ENCODE results near the gene TUB.

Gene TUB

GRCh38 chr11:8080069-8080670, 841 bp upstream of the TUB start:
- Histone ChIP-seq H3K4me3 (ENCODE audit: low read length) (no peak overlapping the region), H3K36me3 (ENCODE audit: control insufficient read depth, insufficient read depth, low read length) (no peaks in the 10 kb centered on the region), H3K9ac (ENCODE audit: low read length) (no peak overlapping the region), H3K4me1 (ENCODE audit: control insufficient read depth, insufficient read depth, low read length) (no peaks in the 10 kb centered on the region), H3K27me3 (ENCODE audit: control insufficient read depth, insufficient read depth, low read length) (peaks cover 27% of the 10 kb centered on the region), H3K9me3 (ENCODE audit: control insufficient read depth, low read length) (no peaks in the 10 kb centered on the region)

DNA sequence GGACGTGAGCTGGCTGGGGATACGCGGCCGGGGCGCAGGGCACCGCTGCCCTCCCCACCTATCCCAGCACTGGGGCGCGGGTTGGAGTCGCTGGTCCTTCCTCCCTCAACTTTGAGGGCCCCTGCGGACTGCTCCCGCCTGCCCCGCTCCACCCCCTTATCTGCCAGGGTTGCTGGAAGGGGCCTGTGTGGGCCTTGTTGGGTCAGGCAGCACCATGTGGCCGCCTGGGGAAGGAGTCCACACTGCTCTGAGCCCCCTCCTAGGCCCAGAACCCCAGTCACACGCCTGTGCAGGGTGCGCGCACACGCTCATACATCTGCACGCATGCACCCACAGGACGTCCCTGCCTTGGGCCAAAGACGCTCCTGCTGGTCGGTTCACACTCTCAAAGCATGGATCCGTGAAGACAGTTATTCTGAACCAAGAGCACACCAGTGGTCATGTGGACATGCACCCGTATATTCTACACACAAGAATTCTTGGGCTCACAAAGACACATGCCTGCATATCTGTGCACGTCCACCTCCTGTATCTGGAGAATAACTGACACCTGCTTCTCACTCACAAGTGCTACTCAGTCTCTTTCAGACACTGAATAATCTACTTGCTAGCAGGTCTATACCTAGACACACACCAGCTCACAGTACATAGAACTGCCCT, 710 bp downstream of the TUB start:
- no peak overlapping the region for H3K9ac ChIP-seq (ENCODE audit: low read length)
- H3K4me3 ChIP-seq (ENCODE audit: low read length), result no peak overlapping the region
- H3K36me3 ChIP-seq (ENCODE audit: control insufficient read depth, insufficient read depth, low read length), result no peaks in the 10 kb centered on the region
- H3K27me3 ChIP-seq (ENCODE audit: control insufficient read depth, insufficient read depth, low read length), result peaks cover 30% of the 10 kb centered on the region
- no peaks in the 10 kb centered on the region for H3K4me1 ChIP-seq (ENCODE audit: control insufficient read depth, insufficient read depth, low read length)
- no peaks in the 10 kb centered on the region for H3K9me3 ChIP-seq (ENCODE audit: control insufficient read depth, low read length)

DNA sequence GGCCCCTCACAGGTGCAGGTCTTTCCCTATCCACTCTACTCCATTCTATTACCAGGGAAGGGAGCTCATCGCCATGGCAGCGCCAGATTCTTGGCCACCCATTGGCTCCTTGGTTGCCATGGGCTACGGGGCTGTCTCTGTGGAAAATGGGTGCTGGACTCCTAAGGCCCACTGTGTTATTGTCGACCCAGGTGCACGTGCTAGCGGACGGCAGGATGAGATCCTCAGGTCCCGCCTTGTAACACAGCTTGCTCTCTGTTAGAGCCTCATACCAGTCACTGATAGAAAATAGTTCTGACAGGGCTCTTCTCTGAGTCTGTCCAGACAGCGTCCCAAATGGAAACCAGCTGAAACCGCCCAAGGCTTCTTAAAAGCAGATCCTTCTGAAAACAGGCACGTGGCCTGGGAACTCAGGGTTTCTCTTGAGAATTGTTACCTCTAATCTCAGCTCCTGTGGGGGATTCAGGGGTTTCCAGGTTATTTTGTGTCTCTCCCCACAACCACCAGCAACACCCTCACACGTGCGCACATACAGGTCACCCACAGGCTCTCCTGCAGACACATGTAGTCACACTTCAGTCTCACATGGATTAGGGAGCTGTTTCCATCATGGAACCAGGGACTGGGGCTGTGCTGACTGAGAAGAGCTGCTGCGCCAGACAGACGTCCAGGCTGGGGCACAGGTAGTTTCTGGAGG, 1.5 kb downstream of the TUB start:
- no peak overlapping the region for H3K9ac ChIP-seq (ENCODE audit: low read length)
- H3K9me3 ChIP-seq (ENCODE audit: control insufficient read depth, low read length), result no peaks in the 10 kb centered on the region
- no peak overlapping the region for H3K4me3 ChIP-seq (ENCODE audit: low read length)
- H3K27me3 ChIP-seq (ENCODE audit: control insufficient read depth, insufficient read depth, low read length), result peaks cover 30% of the 10 kb centered on the region
- H3K4me1 ChIP-seq (ENCODE audit: control insufficient read depth, insufficient read depth, low read length), result no peaks in the 10 kb centered on the region
- no peaks in the 10 kb centered on the region for H3K36me3 ChIP-seq (ENCODE audit: control insufficient read depth, insufficient read depth, low read length)

- Histone ChIP-seq H3K4me1 (ENCODE audit: control insufficient read depth, insufficient read depth, low read length) (no peaks in the 10 kb centered on the region), H3K9me3 (ENCODE audit: control insufficient read depth, low read length) (no peaks in the 10 kb centered on the region), H3K9ac (ENCODE audit: low read length) (no peak overlapping the region), H3K36me3 (ENCODE audit: control insufficient read depth, insufficient read depth, low read length) (no peaks in the 10 kb centered on the region), H3K4me3 (ENCODE audit: low read length) (no peak overlapping the region), H3K27me3 (ENCODE audit: control insufficient read depth, insufficient read depth, low read length) (peaks cover 30% of the 10 kb centered on the region)
Measured at GRCh38 chr11:8083088-8083395, 2.0 kb downstream of the TUB start.

DNA sequence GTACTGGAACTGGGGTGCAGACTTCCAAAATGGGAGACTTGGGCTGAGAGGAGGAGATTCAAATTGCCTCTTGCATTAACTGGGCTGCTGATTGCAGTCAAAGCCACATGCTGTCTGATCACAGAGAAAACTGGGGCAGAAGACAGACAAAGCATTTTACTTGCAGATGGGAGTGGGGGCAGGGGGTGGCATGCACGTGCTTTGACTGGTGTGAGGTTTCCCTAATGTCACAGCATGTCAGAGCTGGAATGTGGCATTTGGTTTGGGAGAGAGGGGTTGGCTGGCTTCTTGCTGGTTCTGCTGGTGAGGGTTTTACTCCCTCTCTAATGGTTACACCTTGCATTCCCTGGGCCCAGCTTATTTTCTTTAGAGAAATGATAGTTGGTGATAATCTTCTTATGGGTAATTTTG, 2.9 kb downstream of the TUB start:
- H3K9ac ChIP-seq (ENCODE audit: low read length), result no peak overlapping the region
- H3K9me3 ChIP-seq (ENCODE audit: control insufficient read depth, low read length), result no peaks in the 10 kb centered on the region
- H3K27me3 ChIP-seq (ENCODE audit: control insufficient read depth, insufficient read depth, low read length), result peaks cover 30% of the 10 kb centered on the region
- H3K36me3 ChIP-seq (ENCODE audit: control insufficient read depth, insufficient read depth, low read length), result no peaks in the 10 kb centered on the region
- no peaks in the 10 kb centered on the region for H3K4me1 ChIP-seq (ENCODE audit: control insufficient read depth, insufficient read depth, low read length)
- no peak overlapping the region for H3K4me3 ChIP-seq (ENCODE audit: low read length)

- Histone ChIP-seq H3K4me1 (ENCODE audit: control insufficient read depth, insufficient read depth, low read length) (no peaks in the 10 kb centered on the region), H3K27me3 (ENCODE audit: control insufficient read depth, insufficient read depth, low read length) (peaks cover 30% of the 10 kb centered on the region), H3K9ac (ENCODE audit: low read length) (no peak overlapping the region), H3K9me3 (ENCODE audit: control insufficient read depth, low read length) (no peaks in the 10 kb centered on the region), H3K4me3 (ENCODE audit: low read length) (no peak overlapping the region), H3K36me3 (ENCODE audit: control insufficient read depth, insufficient read depth, low read length) (no peaks in the 10 kb centered on the region)
Measured at GRCh38 chr11:8084352-8084751, 3.3 kb downstream of the TUB start.

GRCh38 chr11:8085011-8085645, 4.1 kb downstream of the TUB start:
- Histone ChIP-seq H3K9me3 (ENCODE audit: control insufficient read depth, low read length) (no peaks in the 10 kb centered on the region), H3K4me1 (ENCODE audit: control insufficient read depth, insufficient read depth, low read length) (no peaks in the 10 kb centered on the region)

DNA sequence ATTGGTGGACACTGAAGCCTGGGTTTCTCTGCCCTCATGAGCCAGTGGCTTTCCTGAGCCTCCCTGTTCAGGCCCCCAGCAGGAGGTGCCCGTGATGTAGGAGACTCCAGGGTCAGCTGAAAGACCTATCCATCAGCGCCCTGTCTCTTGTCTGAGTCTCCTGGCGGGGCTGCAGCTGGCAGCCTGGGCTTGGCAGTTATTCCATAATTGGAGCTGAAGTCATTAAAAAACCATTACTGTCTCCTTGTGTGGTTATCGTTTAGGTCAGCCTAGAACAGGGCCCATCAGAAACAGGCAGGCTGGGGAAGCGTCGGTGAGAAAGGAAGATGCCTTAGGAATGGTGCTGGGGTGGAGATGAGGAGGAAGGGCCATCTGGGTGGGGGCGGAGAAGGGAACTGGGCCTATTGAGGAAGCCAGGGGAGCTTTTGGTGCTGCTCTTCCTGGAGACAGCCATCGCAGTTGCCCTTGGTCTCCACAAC, 5.0 kb downstream of the TUB start:
- Histone ChIP-seq H3K4me1 (ENCODE audit: control insufficient read depth, insufficient read depth, low read length) (no peaks in the 10 kb centered on the region), H3K4me3 (ENCODE audit: low read length) (no peak overlapping the region), H3K36me3 (ENCODE audit: control insufficient read depth, insufficient read depth, low read length) (no peaks in the 10 kb centered on the region), H3K9me3 (ENCODE audit: control insufficient read depth, low read length) (no peaks in the 10 kb centered on the region), H3K27me3 (ENCODE audit: control insufficient read depth, insufficient read depth, low read length) (peaks cover 22% of the 10 kb centered on the region), H3K9ac (ENCODE audit: low read length) (no peak overlapping the region)

More at GRCh38 chr11:8085011-8085645, 4.1 kb downstream of the TUB start:
- H3K9ac ChIP-seq (ENCODE audit: low read length), result no peak overlapping the region
- no peak overlapping the region for H3K4me3 ChIP-seq (ENCODE audit: low read length)
- peaks cover 28% of the 10 kb centered on the region for H3K27me3 ChIP-seq (ENCODE audit: control insufficient read depth, insufficient read depth, low read length)
- no peaks in the 10 kb centered on the region for H3K36me3 ChIP-seq (ENCODE audit: control insufficient read depth, insufficient read depth, low read length)

DNA sequence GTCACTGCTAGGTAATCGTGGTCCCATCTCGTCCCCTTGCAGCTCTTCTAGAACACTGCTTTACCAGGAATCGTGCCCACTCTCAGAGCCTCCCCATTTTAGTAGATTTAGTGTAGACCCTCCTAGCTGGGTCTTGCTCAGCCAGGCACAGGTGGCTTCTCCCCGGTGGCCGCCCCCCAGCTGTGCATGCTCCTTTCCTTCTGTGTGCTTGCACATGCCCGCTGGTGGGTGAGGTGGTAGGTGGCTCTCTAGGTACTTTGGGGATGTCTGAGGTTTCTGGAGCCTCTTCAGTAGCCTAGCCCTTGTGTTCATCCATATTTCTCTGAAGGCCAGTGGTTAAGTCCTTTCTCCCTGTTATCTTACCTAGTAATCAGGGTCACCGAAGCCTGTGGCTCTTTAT, 5.6 kb downstream of the TUB start:
- Histone ChIP-seq H3K4me1 (ENCODE audit: control insufficient read depth, insufficient read depth, low read length) (no peaks in the 10 kb centered on the region), H3K36me3 (ENCODE audit: control insufficient read depth, insufficient read depth, low read length) (no peaks in the 10 kb centered on the region), H3K9me3 (ENCODE audit: control insufficient read depth, low read length) (no peaks in the 10 kb centered on the region), H3K4me3 (ENCODE audit: low read length) (no peak overlapping the region), H3K27me3 (ENCODE audit: control insufficient read depth, insufficient read depth, low read length) (peaks cover 19% of the 10 kb centered on the region), H3K9ac (ENCODE audit: low read length) (no peak overlapping the region)

GRCh38 chr11:8087185-8087584, 6.2 kb downstream of the TUB start:
- Histone ChIP-seq H3K4me1 (ENCODE audit: control insufficient read depth, insufficient read depth, low read length) (no peaks in the 10 kb centered on the region), H3K9ac (ENCODE audit: low read length) (no peak overlapping the region), H3K36me3 (ENCODE audit: control insufficient read depth, insufficient read depth, low read length) (no peaks in the 10 kb centered on the region), H3K27me3 (ENCODE audit: control insufficient read depth, insufficient read depth, low read length) (peaks cover 13% of the 10 kb centered on the region), H3K9me3 (ENCODE audit: control insufficient read depth, low read length) (no peaks in the 10 kb centered on the region), H3K4me3 (ENCODE audit: low read length) (no peak overlapping the region)

DNA sequence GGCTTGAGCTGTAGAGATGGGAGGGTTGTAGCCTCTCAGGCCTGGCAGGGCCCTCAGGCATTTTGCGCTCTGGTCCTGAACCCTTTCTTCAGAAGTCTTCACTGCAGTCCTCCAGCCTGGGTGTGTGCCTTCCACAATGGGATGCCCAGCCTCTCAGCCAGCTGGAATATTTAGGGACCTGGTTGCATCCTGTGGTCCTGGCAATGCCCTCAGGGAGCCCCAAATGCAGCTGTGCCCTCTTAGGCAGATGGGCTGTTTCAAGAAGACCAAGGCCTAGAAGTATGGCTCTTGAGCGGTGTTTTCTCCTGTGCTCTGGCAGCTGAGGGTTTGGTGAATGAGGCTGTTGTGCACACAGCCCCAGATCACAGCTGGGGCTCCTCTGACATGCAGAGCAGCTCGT, 6.7 kb downstream of the TUB start:
- no peaks in the 10 kb centered on the region for H3K9me3 ChIP-seq (ENCODE audit: control insufficient read depth, low read length)
- H3K36me3 ChIP-seq (ENCODE audit: control insufficient read depth, insufficient read depth, low read length), result no peaks in the 10 kb centered on the region
- no peak overlapping the region for H3K4me3 ChIP-seq (ENCODE audit: low read length)
- H3K4me1 ChIP-seq (ENCODE audit: control insufficient read depth, insufficient read depth, low read length), result no peaks in the 10 kb centered on the region
- H3K27me3 ChIP-seq (ENCODE audit: control insufficient read depth, insufficient read depth, low read length), result peaks cover 7% of the 10 kb centered on the region
- no peak overlapping the region for H3K9ac ChIP-seq (ENCODE audit: low read length)
